Activated CD8-positive, alpha-beta T cell treated with anti-CD3 and anti-CD28 coated beads, Interleukin-2, amount 10 ng/mL, durations not matched to agents 7 days and 5 days (primary cell): Measurements from ENCODE around the gene TXK. TPM values are rescaled to one million over a fixed set of nuclear protein-coding genes. Genes with fewer than 3 reads are reported as not detected.
A peak's percentile ranks its signal among the peaks of the same experiment; 100 is the strongest.

Experiments used
- ATAC-seq: fragments of 150-1000 bp; cut with Tn5 transposase; one replicate; pipeline ENCODE4 v1.10.0; 2021; ENCODE audit warnings: moderate library complexity
- CTCF ChIA-PET: fragments of 350-600 bp; sonication (Branson Sonifier 250); formaldehyde crosslinking; loops from one replicate; lab custom pipeline; 2021; ENCODE audit warnings: antibody characterized with exemption; lab: Charles Lee
- POLR2A ChIA-PET: fragments of 350-600 bp; sonication (Branson Sonifier 250); formaldehyde crosslinking; loops from one replicate; lab custom pipeline; 2021; ENCODE audit warnings: antibody characterized with exemption; lab: Charles Lee
- DNase-seq: peaks from one replicate; pipeline ENCODE4 v3.0.0-alpha.2; 2020
- H3K27ac Mint-ChIP-seq: one replicate; pipeline ENCODE4 v1.8.0; 2021; ENCODE audit warnings: mild to moderate bottlenecking, mixed read lengths
- H3K27me3 Mint-ChIP-seq: one replicate; pipeline ENCODE4 v1.8.0; 2021; ENCODE audit warnings: low read depth, mixed read lengths
- H3K36me3 Mint-ChIP-seq: one replicate; pipeline ENCODE4 v1.8.0; 2021; ENCODE audit warnings: low read depth, mixed read lengths
- H3K4me1 Mint-ChIP-seq: one replicate; pipeline ENCODE4 v1.8.0; 2021; ENCODE audit warnings: low read depth, mixed read lengths
- H3K4me3 Mint-ChIP-seq: one replicate; pipeline ENCODE4 v1.8.0; 2021; ENCODE audit warnings: mild to moderate bottlenecking, mixed read lengths
- H3K9me3 Mint-ChIP-seq: one replicate; pipeline ENCODE4 v1.8.0; 2022; ENCODE audit warnings: mixed read lengths; ENCODE audit not compliant: insufficient read depth
- total RNA-seq, 2 experiments: library from RNA; stranded (reverse); gene quantifications; one replicate each; pipeline ENCODE4 v1.2.3, GENCODE V29; 2021

TXK gene
- total RNA-seq, 2 experiments from 2014 or later: 60.6 to 63.6 TPM

DNA sequence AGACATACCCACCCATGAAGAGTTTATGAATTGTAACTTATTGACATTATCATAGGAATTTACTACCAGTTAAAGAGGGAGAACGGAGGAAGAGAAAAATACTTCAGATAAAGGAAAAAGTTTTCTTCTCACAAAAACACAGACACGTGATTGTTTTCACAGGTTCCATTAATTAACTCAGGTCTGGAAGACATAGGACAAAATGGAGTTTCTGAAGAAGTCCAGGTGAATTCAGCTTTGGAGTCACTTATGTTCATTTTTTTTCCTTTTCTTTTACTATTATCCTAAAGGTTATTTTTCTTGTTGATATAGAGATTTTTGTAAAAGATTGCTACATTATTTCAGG lies 97.0 kb downstream of the TXK start:
- Mint-ChIP-seq H3K9me3 (no peaks in the 10 kb centered on the region), H3K27ac (no peak overlapping the region), H3K4me3 (no peak overlapping the region), H3K4me1 (peaks cover 23% of the 10 kb centered on the region), H3K27me3 (no peaks in the 10 kb centered on the region), H3K36me3 (no peaks in the 10 kb centered on the region)
- ChIA-PET CTCF (interaction anchor here (1.4 to 1.6 kb wide), 3 partner anchors 19 to 72 kb away, joined by 3 to 4 read pairs (median 4); no protein-coding TSS in a partner anchor), POLR2A (no interaction called here)
- DNase-seq: no peak
- ATAC-seq: no peak

DNA sequence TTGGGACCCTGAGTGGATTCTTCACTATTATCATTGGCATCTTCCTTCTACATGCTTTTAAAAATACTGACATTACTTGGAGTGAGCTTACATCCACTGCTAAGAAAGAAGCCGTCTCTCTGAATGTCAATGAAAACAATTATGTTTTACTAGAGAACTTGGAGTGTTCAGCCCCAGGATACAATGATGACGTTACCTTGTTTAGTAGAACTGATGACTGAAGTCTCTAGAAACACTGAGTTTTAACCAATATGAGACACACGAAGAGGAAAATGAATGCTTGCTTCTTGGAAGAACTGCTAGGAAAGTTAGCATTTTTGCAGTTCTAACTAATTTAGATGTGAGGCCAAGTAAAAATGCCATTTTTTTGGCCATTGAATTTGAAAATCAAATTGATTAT lies 98.1 kb downstream of the TXK start:
- Mint-ChIP-seq H3K4me1 (peaks cover 19% of the 10 kb centered on the region), H3K9me3 (no peaks in the 10 kb centered on the region), H3K36me3 (no peaks in the 10 kb centered on the region), H3K27ac (no peak overlapping the region), H3K27me3 (peaks cover 3% of the 10 kb centered on the region), H3K4me3 (no peak overlapping the region)
- no peak for DNase-seq
- CTCF ChIA-PET: interaction anchor here (1.4 to 4.3 kb wide), 7 partner anchors 11 to 103 kb away, joined by 3 to 47 read pairs (median 12); no protein-coding TSS in a partner anchor
- ATAC-seq: no peak
- POLR2A ChIA-PET: no interaction called here

DNA sequence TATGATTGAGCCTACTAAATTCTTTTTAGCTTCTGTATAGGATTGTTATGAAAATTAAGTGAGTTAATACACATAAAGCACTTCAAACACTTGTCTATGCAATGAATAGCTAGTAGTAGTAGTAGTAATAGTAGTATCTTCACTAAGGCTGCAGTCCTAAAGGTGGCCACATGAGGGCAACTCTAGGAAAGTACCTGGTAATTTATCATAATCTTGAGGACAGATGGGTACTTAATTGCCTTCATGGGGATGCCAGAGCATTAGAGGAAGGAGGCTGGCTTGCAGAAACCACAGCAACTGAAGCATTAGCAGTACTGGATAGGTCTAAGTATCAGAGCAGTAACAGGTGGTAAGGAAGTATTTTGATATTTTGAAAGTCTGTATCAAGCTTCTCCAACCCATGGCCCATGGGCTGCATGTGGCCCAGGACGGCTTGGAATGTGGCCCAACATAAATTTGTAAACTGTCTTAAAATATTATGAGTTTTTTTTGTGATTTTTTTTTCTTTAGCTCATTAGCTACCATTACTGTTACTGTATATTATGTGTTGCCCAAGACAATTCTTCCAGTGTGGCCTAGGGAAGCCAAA lies 100.1 kb downstream of the TXK start:
- ChIA-PET POLR2A (interaction anchor here (1.2 kb wide), 1 partner anchor 100 kb away, joined by 3 read pairs; the partner anchor contains the start of gene TXK), CTCF (interaction anchor here (0.6 to 4.3 kb wide), 27 partner anchors 9 to 105 kb away, joined by 3 to 47 read pairs (median 5); partner anchors contain the start of genes CNGA1 and NIPAL1)
- DNase-seq (peak; percentile 79), ATAC-seq (peak; percentile 80)
- Mint-ChIP-seq H3K36me3 (no peaks in the 10 kb centered on the region), H3K4me3 (no peak overlapping the region), H3K4me1 (peaks cover 21% of the 10 kb centered on the region), H3K27ac (no peak overlapping the region), H3K27me3 (peaks cover 3% of the 10 kb centered on the region), H3K9me3 (no peaks in the 10 kb centered on the region)

DNA sequence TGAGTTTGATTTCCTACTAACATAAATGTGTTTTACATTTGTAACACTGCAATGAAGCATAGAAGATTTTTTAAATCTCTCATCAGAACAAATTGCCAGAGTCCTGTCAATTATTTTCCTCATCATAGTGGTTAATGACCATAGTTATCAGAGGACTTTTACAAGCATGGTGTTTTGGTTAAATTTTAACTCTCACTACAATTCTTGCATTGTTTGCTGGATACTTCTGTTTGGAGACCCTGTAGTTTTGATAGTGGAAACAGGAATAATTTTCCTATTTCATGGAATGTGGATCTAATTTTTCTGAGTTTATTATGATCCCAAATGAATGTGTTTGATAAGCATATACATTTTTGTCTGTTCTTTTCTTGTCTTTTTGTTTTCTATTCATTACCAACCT lies 100.6 kb downstream of the TXK start:
- Mint-ChIP-seq H3K4me1 (peaks cover 26% of the 10 kb centered on the region), H3K9me3 (no peaks in the 10 kb centered on the region), H3K36me3 (no peaks in the 10 kb centered on the region), H3K27me3 (peaks cover 3% of the 10 kb centered on the region), H3K4me3 (no peak overlapping the region), H3K27ac (no peak overlapping the region)
- ATAC-seq (no peak), DNase-seq (no peak)
- CTCF ChIA-PET: interaction anchor here (1.0 to 4.3 kb wide), 21 partner anchors 9 to 106 kb away, joined by 3 to 47 read pairs (median 10); no protein-coding TSS in a partner anchor
- POLR2A ChIA-PET: interaction anchor here (1.2 kb wide), 1 partner anchor 100 kb away, joined by 3 read pairs; the partner anchor contains the start of gene TXK

DNA sequence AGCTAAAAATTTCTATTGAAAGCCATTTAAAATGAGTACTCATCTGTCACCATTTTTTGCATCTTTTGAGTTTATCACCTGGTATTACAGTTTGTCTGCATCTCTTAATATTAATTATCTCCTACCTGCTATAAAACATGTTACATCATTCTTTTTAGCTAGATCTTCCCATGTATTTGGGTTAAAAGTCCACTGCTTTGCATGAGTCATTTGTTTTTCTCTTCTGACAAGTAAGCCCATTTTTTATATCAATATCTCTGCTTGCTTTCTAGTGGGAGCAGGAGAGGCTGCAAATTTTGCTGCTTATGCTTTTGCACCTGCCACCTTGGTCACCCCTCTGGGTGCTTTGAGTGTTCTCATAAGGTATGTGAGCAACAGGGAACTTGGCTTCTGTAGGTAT lies 101.3 kb downstream of the TXK start:
- H3K27ac Mint-ChIP-seq: no peak overlapping the region
- H3K27me3 Mint-ChIP-seq: peaks cover 3% of the 10 kb centered on the region
- ATAC-seq: no peak
- H3K4me1 Mint-ChIP-seq: peaks cover 29% of the 10 kb centered on the region
- no peaks in the 10 kb centered on the region for H3K36me3 Mint-ChIP-seq
- ChIA-PET POLR2A (no interaction called here), CTCF (interaction anchor here (0.6 to 4.3 kb wide), 12 partner anchors 8 to 133 kb away, joined by 3 to 45 read pairs (median 5); no protein-coding TSS in a partner anchor)
- peaks cover 3% of the 10 kb centered on the region for H3K9me3 Mint-ChIP-seq
- no peak overlapping the region for H3K4me3 Mint-ChIP-seq
- no peak for DNase-seq

DNA sequence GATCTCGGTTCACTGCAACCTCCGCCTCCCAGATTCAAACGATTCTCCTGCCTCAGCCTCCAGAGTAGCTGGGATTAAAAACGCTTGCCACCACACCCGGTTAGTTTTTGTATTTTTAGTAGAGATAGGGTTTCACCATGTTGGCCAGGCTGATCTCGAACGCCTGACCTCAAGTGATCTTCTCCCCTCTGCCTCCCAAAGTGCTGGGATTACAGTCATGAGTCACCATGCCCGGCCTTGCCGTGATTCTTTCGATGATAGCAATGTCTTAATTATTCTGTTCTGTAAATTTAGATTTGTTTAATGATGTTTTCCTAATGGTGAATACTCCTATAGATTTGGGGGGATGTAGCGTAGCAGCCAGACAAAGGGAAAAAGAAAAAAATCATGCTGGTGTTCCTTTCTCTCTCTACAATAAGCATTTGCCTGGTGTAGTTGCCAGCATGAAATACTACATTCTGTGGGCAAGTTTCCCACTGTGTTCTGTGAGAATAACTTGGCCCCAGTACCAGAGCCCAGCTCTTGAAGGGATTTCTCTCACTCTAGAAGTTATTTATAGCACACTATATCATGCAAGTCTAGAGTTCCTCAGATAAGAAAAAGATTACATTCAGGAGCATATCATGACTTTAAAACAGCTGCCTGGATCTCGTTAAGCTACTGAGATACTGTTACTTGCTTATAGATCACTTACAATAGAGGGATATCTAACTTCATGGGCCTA lies 102.1 kb downstream of the TXK start:
- ChIA-PET CTCF (interaction anchor here (0.6 to 4.3 kb wide), 12 partner anchors 8 to 133 kb away, joined by 3 to 45 read pairs (median 5); no protein-coding TSS in a partner anchor), POLR2A (no interaction called here)
- no peak overlapping the region for H3K27ac Mint-ChIP-seq
- peaks cover 4% of the 10 kb centered on the region for H3K9me3 Mint-ChIP-seq
- H3K27me3 Mint-ChIP-seq: peaks cover 3% of the 10 kb centered on the region
- H3K4me1 Mint-ChIP-seq: peaks cover 29% of the 10 kb centered on the region
- DNase-seq (no peak), ATAC-seq (no peak)
- H3K36me3 Mint-ChIP-seq: no peaks in the 10 kb centered on the region
- no peak overlapping the region for H3K4me3 Mint-ChIP-seq

DNA sequence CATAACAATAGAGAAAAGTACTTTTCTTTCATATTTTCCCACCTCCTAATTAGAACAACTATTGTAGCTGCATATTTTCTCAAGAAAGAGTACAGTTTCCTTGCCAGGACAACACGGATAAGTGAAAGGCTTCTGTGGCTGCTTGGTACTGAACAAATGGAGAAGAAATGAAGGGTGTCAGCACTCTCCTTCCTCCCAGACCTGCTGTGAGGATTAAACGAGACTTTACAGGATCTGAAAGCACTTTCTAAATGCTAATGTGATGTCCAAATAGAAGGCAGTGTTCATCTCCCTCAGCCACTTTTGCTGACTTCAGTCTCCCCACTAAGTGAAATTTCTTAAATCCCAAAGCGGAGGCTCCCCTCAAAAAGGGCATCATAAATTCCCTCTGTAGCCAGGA lies 103.6 kb downstream of the TXK start:
- DNase-seq: no peak
- no peak for ATAC-seq
- Mint-ChIP-seq H3K9me3 (peaks cover 4% of the 10 kb centered on the region), H3K4me3 (no peak overlapping the region), H3K4me1 (peaks cover 22% of the 10 kb centered on the region), H3K36me3 (no peaks in the 10 kb centered on the region), H3K27me3 (peaks cover 3% of the 10 kb centered on the region), H3K27ac (no peak overlapping the region)
- CTCF ChIA-PET: interaction anchor here (1.1 kb wide), 1 partner anchor 11 kb away, joined by 3 read pairs; no protein-coding TSS in a partner anchor
- POLR2A ChIA-PET: no interaction called here

DNA sequence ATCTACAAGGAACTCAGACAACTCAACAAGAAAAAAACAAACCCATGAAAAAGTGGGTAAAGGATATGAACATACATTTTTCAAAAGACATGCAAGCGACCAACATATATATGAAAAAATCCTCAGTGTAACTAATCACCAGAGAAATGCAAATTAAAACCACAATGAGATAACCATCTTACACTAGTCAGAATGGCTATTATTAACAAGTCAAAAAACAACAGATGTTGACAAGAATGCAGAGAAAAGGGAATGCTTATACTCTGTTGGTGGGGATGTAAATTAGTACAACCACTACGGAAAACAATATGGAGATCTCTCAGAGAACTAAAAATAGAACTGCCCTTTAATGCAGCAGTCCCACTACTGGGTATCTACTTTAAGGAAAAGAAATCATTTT lies 105.4 kb downstream of the TXK start:
- no peak overlapping the region for H3K27ac Mint-ChIP-seq
- no peak for DNase-seq
- no peak for ATAC-seq
- POLR2A ChIA-PET: no interaction called here
- CTCF ChIA-PET: no interaction called here
- H3K36me3 Mint-ChIP-seq: no peaks in the 10 kb centered on the region
- peaks cover 3% of the 10 kb centered on the region for H3K27me3 Mint-ChIP-seq
- peaks cover 12% of the 10 kb centered on the region for H3K4me1 Mint-ChIP-seq
- peaks cover 4% of the 10 kb centered on the region for H3K9me3 Mint-ChIP-seq
- no peak overlapping the region for H3K4me3 Mint-ChIP-seq

DNA sequence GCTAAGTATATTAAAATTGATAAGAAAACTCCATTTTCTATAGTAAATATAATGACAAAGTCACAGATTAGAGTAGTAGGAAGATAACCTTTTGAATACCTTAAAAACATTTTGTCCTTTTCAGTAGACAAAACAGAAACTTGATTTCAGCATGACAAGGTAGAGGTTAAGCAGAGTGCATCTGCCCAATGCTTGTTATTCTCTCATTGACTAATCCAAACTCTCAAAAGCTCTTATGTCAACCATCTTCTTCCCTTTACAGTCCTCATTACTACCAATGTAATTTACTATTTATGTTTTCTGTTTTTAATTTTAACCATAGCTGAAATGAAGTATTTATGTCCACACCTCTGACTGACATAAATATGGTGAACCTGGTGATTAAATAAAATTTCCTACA lies 106.4 kb downstream of the TXK start:
- ChIA-PET CTCF (interaction anchor here (0.8 to 1.3 kb wide), 2 partner anchors 20 to 112 kb away, joined by 3 to 4 read pairs; no protein-coding TSS in a partner anchor), POLR2A (no interaction called here)
- peaks cover 4% of the 10 kb centered on the region for H3K9me3 Mint-ChIP-seq
- peaks cover 10% of the 10 kb centered on the region for H3K4me1 Mint-ChIP-seq
- peaks cover 3% of the 10 kb centered on the region for H3K27me3 Mint-ChIP-seq
- H3K4me3 Mint-ChIP-seq: no peak overlapping the region
- no peak for ATAC-seq
- no peaks in the 10 kb centered on the region for H3K36me3 Mint-ChIP-seq
- H3K27ac Mint-ChIP-seq: no peak overlapping the region
- DNase-seq: no peak

DNA sequence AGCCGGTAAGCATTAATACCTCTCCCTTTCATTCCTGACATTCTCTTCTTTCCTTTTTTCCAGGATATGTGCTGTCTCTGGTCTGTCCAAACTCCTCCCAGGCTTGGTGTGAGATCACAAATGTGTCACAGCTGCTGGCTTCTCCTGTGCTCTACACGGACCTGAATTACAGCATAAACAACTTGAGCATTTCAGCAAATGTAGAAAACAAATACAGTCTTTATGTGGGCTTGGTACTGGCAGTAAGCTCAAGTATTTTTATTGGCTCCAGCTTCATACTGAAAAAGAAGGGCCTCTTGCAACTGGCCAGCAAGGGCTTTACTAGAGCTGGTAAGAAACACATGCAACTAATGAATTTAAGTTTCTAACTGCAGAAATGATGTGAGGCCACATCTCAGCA lies 109.0 kb downstream of the TXK start:
- ChIA-PET POLR2A (no interaction called here), CTCF (interaction anchor here (1.1 kb wide), 1 partner anchor 9 kb away, joined by 11 read pairs; no protein-coding TSS in a partner anchor)
- DNase-seq (no peak), ATAC-seq (no peak)
- Mint-ChIP-seq H3K27me3 (peaks cover 5% of the 10 kb centered on the region), H3K27ac (no peak overlapping the region), H3K4me1 (peaks cover 10% of the 10 kb centered on the region), H3K9me3 (peaks cover 4% of the 10 kb centered on the region), H3K4me3 (no peak overlapping the region), H3K36me3 (no peaks in the 10 kb centered on the region)

DNA sequence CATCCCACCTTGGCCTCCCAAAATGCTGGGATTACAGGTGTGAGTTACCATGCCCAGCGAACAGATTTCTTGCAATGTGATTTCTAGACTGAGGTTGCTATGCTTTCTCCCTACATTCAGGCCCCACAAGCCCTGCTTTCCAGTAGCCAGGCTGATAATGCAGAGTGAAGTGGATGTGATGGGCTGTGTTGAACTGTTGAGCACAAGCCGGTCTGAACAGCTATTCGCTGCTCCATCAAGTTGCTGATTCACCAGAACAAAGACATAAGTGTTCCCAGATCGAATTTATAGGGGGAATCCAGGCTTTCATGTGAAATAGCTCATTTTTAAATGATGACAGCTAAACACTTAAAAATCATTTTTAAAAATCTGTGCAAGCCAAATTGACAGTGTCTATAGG lies 109.5 kb downstream of the TXK start:
- Mint-ChIP-seq H3K27ac (no peak overlapping the region), H3K9me3 (peaks cover 4% of the 10 kb centered on the region), H3K4me3 (no peak overlapping the region), H3K36me3 (no peaks in the 10 kb centered on the region), H3K27me3 (peaks cover 7% of the 10 kb centered on the region), H3K4me1 (peaks cover 10% of the 10 kb centered on the region)
- DNase-seq: no peak
- ChIA-PET CTCF (interaction anchor here (1.1 kb wide), 1 partner anchor 10 kb away, joined by 11 read pairs; no protein-coding TSS in a partner anchor), POLR2A (no interaction called here)
- no peak for ATAC-seq
